Keratinocyte (primary cell): Measurements from ENCODE around the gene YWHAE. TPM values are rescaled to one million over a fixed set of nuclear protein-coding genes. Genes with fewer than 3 reads are reported as not detected.

Experiments used
- DNase-seq: peaks from one replicate; pipeline ENCODE4 v3.0.0-alpha.2; 2011; ENCODE audit warnings: low read depth, missing footprints, low spot score
- FAIRE-seq: peaks from 2 replicates; lab custom pipeline; 2011; peaks lifted over from hg19 to GRCh38; lab: Jason Lieb, UNC
- H2AFZ ChIP-seq: 2 replicates; pipeline ENCODE4 v1.6.0; 2012; ENCODE audit warnings: low read length, control low read depth, inconsistent platforms; ENCODE audit not compliant: control insufficient read depth
- H3K27ac ChIP-seq: 2 replicates; pipeline ENCODE4 v1.5.1; 2011; ENCODE audit warnings: low read length; ENCODE audit not compliant: control insufficient read depth, insufficient read depth
- H3K27me3 ChIP-seq: 3 replicates; pipeline ENCODE4 v1.6.0; 2011; ENCODE audit warnings: low read length; ENCODE audit not compliant: control insufficient read depth, insufficient read depth; ENCODE audit errors: extremely low read depth
- H3K36me3 ChIP-seq, 2 experiments: 2 replicates in 1 of 2; 3 replicates in 1 of 2; pipeline ENCODE4 v1.5.1; 2011; ENCODE audit warnings: low read length in 2 of 2, mild to moderate bottlenecking in 1 of 2; ENCODE audit not compliant: control insufficient read depth in 2 of 2, insufficient read depth in 2 of 2; ENCODE audit errors: extremely low read depth in 1 of 2
- H3K4me1 ChIP-seq: 3 replicates; pipeline ENCODE4 v1.5.1; 2011; ENCODE audit warnings: low read length; ENCODE audit not compliant: control insufficient read depth, insufficient read depth; ENCODE audit errors: extremely low read depth
- H3K4me2 ChIP-seq: 3 replicates; pipeline ENCODE4 v1.6.0; 2011; ENCODE audit warnings: low read depth, low read length; ENCODE audit not compliant: control insufficient read depth, insufficient read depth; ENCODE audit errors: extremely low read depth
- H3K4me3 ChIP-seq, 3 experiments: fragments of 200-600 bp in 1 of 3; sonication (generic) in 1 of 3; 2 replicates in 2 of 3; 3 replicates in 1 of 3; pipeline ENCODE4 v1.5.1; 2011 to 2016; ENCODE audit warnings: low read length in 3 of 3, mild to moderate bottlenecking in 3 of 3, control low read depth in 2 of 3, inconsistent platforms in 1 of 3, low read depth in 1 of 3, mixed read lengths in 1 of 3, mixed run types in 1 of 3, moderate library complexity in 1 of 3; ENCODE audit not compliant: control insufficient read depth in 2 of 3, insufficient read depth in 2 of 3; ENCODE audit errors: extremely low read depth in 1 of 3
- H3K79me2 ChIP-seq: 2 replicates; pipeline ENCODE4 v1.6.0; 2012; ENCODE audit warnings: low read length; ENCODE audit not compliant: control insufficient read depth, insufficient read depth
- H3K9ac ChIP-seq: 3 replicates; pipeline ENCODE4 v1.6.0; 2011; ENCODE audit warnings: low read length; ENCODE audit not compliant: control insufficient read depth, insufficient read depth; ENCODE audit errors: extremely low read depth
- H3K9me1 ChIP-seq: 3 replicates; pipeline ENCODE4 v1.6.0; 2011; ENCODE audit warnings: low read length; ENCODE audit not compliant: control insufficient read depth, insufficient read depth; ENCODE audit errors: extremely low read depth
- H3K9me3 ChIP-seq: 2 replicates; pipeline ENCODE4 v1.5.1; 2012; ENCODE audit warnings: low read depth, low read length; ENCODE audit not compliant: control insufficient read depth
- H4K20me1 ChIP-seq: 3 replicates; pipeline ENCODE4 v1.6.0; 2011; ENCODE audit warnings: low read length; ENCODE audit not compliant: control insufficient read depth, insufficient read depth; ENCODE audit errors: extremely low read depth
- CTCF ChIP-seq, 3 experiments: IDR thresholded peaks in 1 of 3; conservative IDR thresholded peaks in 1 of 3; optimal IDR thresholded peaks in 1 of 3; 2 replicates in 2 of 3; 3 replicates in 1 of 3; pipeline versions ENCODE3 to v1.5.1; 2011; ENCODE audit warnings: low read length in 3 of 3, mild to moderate bottlenecking in 3 of 3, moderate library complexity in 2 of 3, control low read depth in 1 of 3, inconsistent platforms in 1 of 3; ENCODE audit not compliant: insufficient read depth in 2 of 3; ENCODE audit errors: extremely low read depth in 1 of 3
- EZH2 ChIP-seq: IDR thresholded peaks from one replicate; pipeline ENCODE4 v1.6.1; 2012; ENCODE audit warnings: inconsistent platforms, mild to moderate bottlenecking, low read length, moderate library complexity
- dilution Hi-C: fragments of 300-500 bp; cut with MboI; formaldehyde crosslinking; loops from one replicate; pipeline ENCODE4 v1.7.0; 2020; ENCODE audit warnings: low sequenced_read_pairs; ENCODE audit not compliant: extremely low pct_ligation_motif_present
- polyA plus RNA-seq, 5 experiments: library from polyadenylated mRNA; depleted of rRNA in 3 of 5; stranded (reverse) in 3 of 5; stranded (forward) in 1 of 5; unstranded in 1 of 5; fragments of >200 nt; gene quantifications; 1 replicate in 1 of 5; 2 replicates in 3 of 5; 3 replicates in 1 of 5; pipeline versions ENCODE4 v1.2.1 to v1.2.3, GENCODE V29; 2011 to 2012; ENCODE audit warnings: missing spikeins in 2 of 5, low read depth in 1 of 5, low replicate concordance in 1 of 5

Gene YWHAE
- polyA plus RNA-seq, 1 donor (not counting 4 experiments of a cell fraction or from before 2014, with no cell fraction given): 739 TPM

- H2AFZ ChIP-seq: no peak overlapping the region
- no peaks in the 10 kb centered on the region for H3K4me1 ChIP-seq
- no peaks in the 10 kb centered on the region for H3K9me3 ChIP-seq
- no peak overlapping the region for H3K4me3 ChIP-seq
- H3K27me3 ChIP-seq: no peaks in the 10 kb centered on the region
- no peaks in the 10 kb centered on the region for H3K79me2 ChIP-seq
- H3K9me1 ChIP-seq: no peaks in the 10 kb centered on the region
- H3K9ac ChIP-seq: no peak overlapping the region
- FAIRE-seq (no peak), DNase-seq (no peak)
- H3K27ac ChIP-seq: no peak overlapping the region
- no peak overlapping the region for H3K4me2 ChIP-seq
- no peaks in the 10 kb centered on the region for H3K36me3 ChIP-seq
- TF ChIP-seq CTCF (optimal IDR thresholded peaks at IDR 0.05 in 1 of 3, IDR thresholded peaks at IDR 0.05 in 1 of 3, conservative IDR thresholded peaks at IDR 0.05 in 1 of 3; ENCODE audit: extremely low read depth in 1 of 3, insufficient read depth in 2 of 3, low read length in 3 of 3) (no peak), EZH2 (no peak)
- dilution Hi-C loops: no loop called here
- H4K20me1 ChIP-seq: no peaks in the 10 kb centered on the region
Observed at GRCh38 chr17:1324201-1324771, 75.7 kb downstream of the YWHAE start.

GRCh38 chr17:1323336-1323735 is 76.7 kb downstream of the YWHAE start:
- no peaks in the 10 kb centered on the region for H4K20me1 ChIP-seq
- no peaks in the 10 kb centered on the region for H3K9me3 ChIP-seq
- no peaks in the 10 kb centered on the region for H3K27me3 ChIP-seq
- no peak overlapping the region for H3K9ac ChIP-seq
- H2AFZ ChIP-seq: no peak overlapping the region
- TF ChIP-seq CTCF (optimal IDR thresholded peaks at IDR 0.05 in 1 of 3, IDR thresholded peaks at IDR 0.05 in 1 of 3, conservative IDR thresholded peaks at IDR 0.05 in 1 of 3; ENCODE audit: extremely low read depth in 1 of 3, insufficient read depth in 2 of 3, low read length in 3 of 3): no peak
- no peak for TF ChIP-seq EZH2
- H3K27ac ChIP-seq: no peak overlapping the region
- H3K4me1 ChIP-seq: no peaks in the 10 kb centered on the region
- no peak overlapping the region for H3K4me3 ChIP-seq
- no peak for DNase-seq
- FAIRE-seq: no peak
- no peaks in the 10 kb centered on the region for H3K9me1 ChIP-seq
- no peak overlapping the region for H3K4me2 ChIP-seq
- dilution Hi-C loops: no loop called here
- H3K79me2 ChIP-seq: no peaks in the 10 kb centered on the region
- H3K36me3 ChIP-seq: no peaks in the 10 kb centered on the region
